ENCODE results near the gene KIF9.

DNA sequence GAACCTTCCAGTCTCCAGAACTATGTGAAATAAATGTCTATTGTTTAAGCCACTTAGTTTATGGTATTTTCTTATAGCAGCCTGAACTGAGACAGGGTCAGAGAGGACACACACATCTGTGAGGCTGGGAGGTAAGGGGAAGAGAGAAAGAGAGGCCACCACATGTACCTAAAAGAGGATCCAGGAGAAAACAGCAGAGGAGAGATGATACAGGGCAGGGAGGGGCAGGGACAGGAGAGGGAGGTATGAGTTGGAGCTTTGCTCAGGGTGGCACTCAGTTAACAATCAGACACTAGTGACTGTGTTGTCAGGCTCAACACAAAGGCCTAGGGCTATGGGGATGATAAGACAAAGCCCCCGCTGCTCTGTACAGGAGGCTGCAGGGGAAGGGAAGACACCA, 17.6 kb downstream of the KIF9 start:
- TF ChIP-seq CTCF (IDR thresholded peaks at IDR 0.05) (no peak), POLR2A (IDR thresholded peaks at IDR 0.05) (no peak)
